GM19397 (cell line): ENCODE results near the gene STX2.
"Not testable (repeated sequence)": the region's sequence is repeated elsewhere in the genome, so short reads cannot be mapped to it uniquely, and the experiment has no call there.

ENCODE experiments used
- ATAC-seq: cut with Tn5 transposase; IDR thresholded peaks from one replicate; pipeline ENCODE4 v1.9.1; 2021; ENCODE audit warnings: mild to moderate bottlenecking, moderate library complexity; ENCODE audit not compliant: unreplicated experiment

STX2 gene

DNA sequence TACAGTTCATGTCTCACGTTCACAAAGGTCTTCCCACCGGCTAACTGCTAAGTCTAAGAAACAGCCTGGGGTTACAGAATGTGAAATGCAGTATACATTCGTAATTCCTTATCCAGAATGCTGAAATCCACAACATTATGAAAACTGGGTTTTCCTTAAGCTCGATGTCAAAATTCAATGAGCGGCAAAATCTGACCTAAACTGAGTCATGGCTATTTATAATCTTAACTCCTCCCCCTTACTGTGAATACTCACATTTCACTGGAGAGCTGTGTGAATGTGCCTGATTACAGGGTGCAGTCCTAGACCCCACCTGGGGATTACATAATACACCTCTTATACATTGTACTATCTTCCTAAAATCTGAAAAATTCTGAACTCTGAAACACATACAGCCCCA lies 35.3 kb downstream of the STX2 start:
- ATAC-seq: no peak

DNA sequence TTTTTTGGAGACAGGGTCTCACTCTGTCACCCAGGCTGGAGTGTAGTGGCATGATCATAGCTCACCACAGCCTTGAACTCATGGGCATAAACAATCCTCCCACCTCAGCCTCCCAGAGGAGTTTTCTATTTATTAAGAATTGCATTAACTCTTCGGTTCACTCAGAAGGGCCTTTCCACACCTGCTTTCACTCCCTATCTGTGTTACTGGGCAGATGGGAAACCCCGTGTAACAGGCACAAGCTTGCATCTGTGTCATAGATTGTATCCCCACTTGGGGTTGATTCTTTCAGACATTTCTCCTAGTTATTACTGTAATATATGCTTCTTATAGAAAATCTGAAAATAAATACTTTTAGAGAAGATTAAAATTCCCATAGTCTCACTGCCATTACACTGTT lies 38.7 kb downstream of the STX2 start:
- no peak for ATAC-seq

GRCh38 chr12:130799051-130799450 lies 40.0 kb downstream of the STX2 start:
- no peak for ATAC-seq

DNA sequence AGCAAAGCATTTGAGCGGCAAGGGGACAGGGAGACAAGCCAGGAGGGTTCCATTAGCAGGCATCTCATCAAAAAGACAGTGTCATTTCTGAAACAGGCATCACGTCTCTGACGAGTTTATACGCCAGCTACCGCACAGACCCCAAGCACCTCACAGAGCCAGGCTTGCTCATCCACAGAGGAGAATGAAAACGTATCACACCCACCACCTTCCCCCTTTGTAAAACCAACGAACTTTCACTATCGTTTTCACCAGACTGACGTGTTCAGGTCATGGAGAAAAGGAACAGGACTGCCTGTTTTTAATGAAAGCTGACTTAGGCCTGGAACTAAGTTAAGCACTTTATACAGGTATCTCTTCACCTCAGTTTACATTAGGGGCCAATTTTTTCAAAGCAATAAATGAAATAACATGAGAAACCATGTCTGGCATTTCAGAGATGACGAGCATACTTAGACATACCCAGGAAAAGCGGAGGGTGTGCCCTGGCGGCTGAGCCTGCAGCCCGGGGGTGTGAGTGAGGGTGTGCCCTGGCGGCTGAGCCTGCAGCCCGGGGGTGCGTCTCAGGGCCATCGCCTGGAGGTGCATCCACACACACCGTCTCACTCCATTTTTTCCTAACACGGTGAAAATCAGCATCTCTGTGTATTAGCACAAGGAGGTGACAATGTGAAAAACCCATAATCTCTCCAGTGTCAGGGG lies 41.9 kb downstream of the STX2 start:
- no peak for ATAC-seq

DNA sequence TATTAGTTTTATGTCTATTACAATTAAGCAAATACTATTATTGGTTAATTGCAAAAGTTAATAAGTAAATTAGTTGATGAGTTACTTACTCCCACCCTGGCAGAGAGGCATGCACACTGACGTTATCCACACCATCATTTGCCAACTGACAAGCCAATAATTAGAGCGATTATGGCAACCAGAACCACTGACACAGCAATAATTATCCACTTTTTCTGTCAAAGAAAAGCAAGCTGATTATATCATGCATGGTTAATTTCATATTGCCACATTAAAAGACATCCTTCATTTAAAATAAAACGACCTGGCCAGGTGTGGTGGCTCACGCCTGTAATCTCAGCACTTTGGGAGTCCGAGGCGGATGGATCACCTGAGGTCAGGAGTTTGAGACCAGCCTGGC lies 43.1 kb downstream of the STX2 start:
- no peak for ATAC-seq

DNA sequence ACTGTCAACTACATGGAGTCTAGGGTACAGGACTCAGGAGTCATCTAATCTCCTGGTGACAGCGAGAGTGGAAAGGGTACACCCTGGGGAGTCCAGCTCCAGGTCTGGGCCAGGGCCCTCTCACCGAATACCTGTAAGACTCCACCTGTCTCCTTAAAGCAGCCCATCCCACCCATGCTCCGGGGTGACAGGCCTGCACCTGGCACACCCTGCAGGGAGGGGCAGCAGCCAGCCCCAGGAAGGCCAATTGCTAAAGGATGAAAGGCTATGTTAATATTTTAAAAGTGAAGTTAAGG lies 45.5 kb downstream of the STX2 start:
- no peak for ATAC-seq

DNA sequence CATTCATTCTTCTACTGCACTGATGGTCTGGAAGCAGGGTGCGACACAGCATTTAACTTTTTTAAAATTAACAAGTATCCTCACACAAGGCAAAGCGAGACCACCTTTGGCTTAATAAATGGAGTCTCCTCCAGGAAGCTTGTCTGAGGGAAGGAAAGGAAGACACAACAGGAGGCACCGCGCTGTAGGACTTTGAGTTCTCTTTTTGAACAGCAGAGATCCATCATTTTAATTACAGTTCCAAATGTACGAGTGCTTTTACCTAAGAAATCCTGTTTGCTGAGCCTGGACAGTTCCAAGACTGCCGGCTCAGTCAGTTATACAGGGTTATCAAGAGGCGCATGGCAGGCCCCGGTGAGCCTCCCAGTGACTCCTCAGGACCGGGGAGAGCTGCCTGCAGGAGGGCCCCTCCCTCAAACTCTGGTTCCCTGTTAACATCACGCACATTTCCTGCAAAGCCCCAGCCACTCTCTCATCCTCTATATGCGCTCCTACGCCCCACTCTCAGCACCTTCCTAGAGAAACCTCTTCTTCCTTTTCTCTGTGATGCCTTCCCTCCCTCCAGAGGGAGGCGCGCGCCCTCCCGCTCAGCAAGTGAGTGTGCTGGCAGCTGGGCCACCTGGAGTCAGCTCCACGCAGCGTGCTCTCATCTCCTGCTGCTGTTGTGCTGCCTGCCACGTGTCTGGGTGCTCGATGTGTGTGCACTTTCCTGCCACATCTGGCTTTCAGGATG lies 46.1 kb downstream of the STX2 start:
- ATAC-seq: no peak

- no peak for ATAC-seq
These were observed 47.4 kb downstream of the STX2 start for GRCh38 chr12:130791629-130792028.

DNA sequence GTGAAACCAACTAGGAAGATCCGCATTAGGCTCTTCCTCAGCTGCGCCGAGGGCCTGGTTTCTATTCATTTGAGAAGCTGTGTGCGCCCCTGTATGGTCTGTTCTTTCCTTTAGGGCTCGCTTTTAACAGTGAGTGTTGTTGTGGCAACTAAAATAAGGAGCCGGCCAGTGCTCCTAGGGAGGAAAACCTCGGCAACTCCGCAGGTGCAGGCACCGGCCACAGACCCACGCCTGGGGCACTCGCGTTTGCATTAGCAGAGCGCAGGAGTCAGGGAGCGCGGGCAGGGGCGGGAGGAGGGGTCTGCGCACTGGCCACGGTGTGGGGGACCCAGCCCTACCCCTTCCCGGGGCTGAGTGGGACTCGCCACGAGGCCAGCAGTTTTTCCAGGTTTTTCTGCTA lies 50.5 kb downstream of the STX2 start:
- no peak for ATAC-seq

GRCh38 chr12:130787445-130788410 lies 51.3 kb downstream of the STX2 start:
- no peak for ATAC-seq

GRCh38 chr12:130787041-130787440 lies 52.0 kb downstream of the STX2 start:
- ATAC-seq: no peak

- no peak for ATAC-seq
These were observed 55.8 kb downstream of the STX2 start for GRCh38 chr12:130783110-130783715.

DNA sequence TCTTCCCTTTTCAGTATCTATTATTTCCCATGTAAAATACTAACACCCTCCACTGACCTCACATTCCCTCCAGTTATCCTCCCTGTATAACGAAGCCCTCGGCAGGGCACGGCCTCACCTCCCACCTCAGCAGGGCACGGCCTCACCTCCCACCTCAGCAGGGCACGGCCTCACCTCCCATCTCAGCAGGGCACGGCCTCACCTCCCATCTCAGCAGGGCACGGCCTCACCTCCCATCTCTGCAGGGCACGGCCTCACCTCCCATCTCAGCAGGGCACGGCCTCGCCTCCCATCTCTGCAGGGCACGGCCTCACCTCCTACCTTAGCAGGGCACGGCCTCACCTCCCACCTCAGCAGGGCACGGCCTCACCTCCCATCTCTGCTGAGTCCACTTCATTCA lies 56.8 kb downstream of the STX2 start:
- ATAC-seq: not testable (repeated sequence)

DNA sequence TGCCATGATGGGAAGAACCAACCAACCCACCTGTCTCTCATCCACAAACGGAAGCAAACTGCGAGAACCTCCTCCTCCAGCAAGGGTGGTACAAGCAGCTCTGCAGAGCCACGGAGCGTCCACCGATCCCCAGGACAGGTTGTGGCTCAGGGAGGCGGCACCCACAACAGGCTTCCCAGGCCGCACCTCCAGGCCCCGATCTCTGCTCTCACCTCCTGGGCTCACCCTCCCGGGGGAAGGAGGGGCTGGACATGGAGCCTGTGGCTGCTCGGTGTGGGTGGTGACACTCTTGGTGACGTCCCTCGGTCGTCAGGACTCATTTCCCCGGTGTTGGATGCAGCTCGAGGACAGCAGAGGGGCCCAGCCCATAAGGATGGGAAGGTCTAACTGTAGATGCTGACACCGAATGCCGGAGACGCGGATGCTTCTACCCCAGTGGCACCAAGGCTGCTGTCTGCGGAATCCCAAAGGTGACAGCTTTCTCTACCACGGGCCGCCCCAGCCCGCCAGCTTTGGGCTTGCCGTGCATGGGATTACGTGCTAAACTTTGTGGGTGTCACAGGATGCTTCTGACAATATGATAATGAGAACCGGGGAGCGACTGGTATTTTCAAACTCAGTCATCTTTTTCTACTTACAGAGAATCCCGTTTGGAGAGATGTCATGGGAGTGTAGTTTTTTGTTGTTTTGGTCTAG lies 58.0 kb downstream of the STX2 start:
- ATAC-seq: no peak

DNA sequence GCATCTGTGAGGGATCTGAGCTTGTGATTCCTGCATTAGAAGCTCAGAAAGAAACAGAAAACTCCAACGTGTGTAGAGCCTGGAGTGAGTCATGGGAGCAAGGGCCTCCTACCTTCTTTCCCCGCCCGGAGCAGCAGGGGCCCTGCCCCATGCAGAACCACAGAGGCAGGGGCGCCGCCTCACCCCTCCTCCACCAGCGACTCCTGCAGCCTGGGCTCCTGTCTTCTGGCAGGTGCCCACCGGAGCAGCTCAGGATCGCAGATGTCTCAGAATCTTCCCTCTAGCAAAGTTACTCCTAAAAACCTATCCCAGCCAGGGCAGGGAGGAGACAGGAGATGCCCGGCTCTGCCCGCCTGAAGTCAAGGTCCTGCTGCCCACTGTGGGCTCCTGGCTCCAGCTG lies 58.7 kb downstream of the STX2 start:
- no peak for ATAC-seq

- no peak for ATAC-seq
These were observed 60.3 kb downstream of the STX2 start for GRCh38 chr12:130778776-130779175.

DNA sequence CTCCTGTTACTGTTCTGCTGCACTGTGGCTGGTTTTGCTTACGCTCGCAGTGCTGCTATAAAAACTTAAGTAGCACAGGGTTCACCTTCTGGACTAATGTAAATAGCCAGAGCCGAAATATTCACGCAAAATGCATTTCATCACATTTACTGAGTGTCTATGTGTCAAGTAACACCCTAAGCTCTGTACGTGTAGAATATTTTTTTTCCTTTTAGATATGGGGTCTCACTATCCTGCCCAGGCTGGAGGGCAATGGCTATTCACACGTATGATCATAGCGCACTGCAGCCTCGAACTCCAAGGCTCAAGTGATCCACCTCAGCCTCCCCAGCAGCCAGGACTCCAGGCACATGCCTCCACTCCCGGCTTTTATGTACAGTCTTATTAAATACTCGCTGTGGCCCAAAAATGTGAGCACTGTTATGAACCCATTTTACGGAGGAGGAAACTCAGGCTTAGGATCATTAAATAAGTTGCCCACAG lies 62.2 kb downstream of the STX2 start:
- ATAC-seq: no peak

- peak; percentile 48 for ATAC-seq
These were observed 62.8 kb downstream of the STX2 start for GRCh38 chr12:130775953-130776856.

GRCh38 chr12:130770413-130771028 lies 68.5 kb downstream of the STX2 start:
- ATAC-seq: no peak
